T-helper 22 cell (primary cell): ENCODE data around the gene ASPHD2.

Source experiments
- DNase-seq: peaks from one replicate; pipeline ENCODE4 v3.0.0-alpha.2; 2020; ENCODE audit warnings: low read depth

The ASPHD2 gene

GRCh38 chr22:26446808-26447515, 17.9 kb downstream of the ASPHD2 start:
- DNase-seq, result no peak

GRCh38 chr22:26447584-26448329, 18.7 kb downstream of the ASPHD2 start:
- no peak for DNase-seq

- DNase-seq, result no peak
Observed at GRCh38 chr22:26448334-26448733, 19.3 kb downstream of the ASPHD2 start.

- DNase-seq, result no peak
Observed at GRCh38 chr22:26448941-26449340, 19.9 kb downstream of the ASPHD2 start.

- no peak for DNase-seq
Observed at GRCh38 chr22:26450453-26451185, 21.6 kb downstream of the ASPHD2 start.

- DNase-seq, result no peak
Observed at GRCh38 chr22:26452236-26453016, 23.4 kb downstream of the ASPHD2 start.

GRCh38 chr22:26453216-26453615, 24.2 kb downstream of the ASPHD2 start:
- no peak for DNase-seq

GRCh38 chr22:26453812-26454500, 24.9 kb downstream of the ASPHD2 start:
- no peak for DNase-seq

GRCh38 chr22:26457661-26458272, 28.7 kb downstream of the ASPHD2 start:
- no peak for DNase-seq

GRCh38 chr22:26460202-26460601, 31.1 kb downstream of the ASPHD2 start:
- no peak for DNase-seq

- DNase-seq, result no peak
Observed at GRCh38 chr22:26461188-26461810, 32.2 kb downstream of the ASPHD2 start.

GRCh38 chr22:26462051-26462450, 33.0 kb downstream of the ASPHD2 start:
- no peak for DNase-seq

GRCh38 chr22:26462641-26463040, 33.6 kb downstream of the ASPHD2 start:
- DNase-seq, result no peak

- DNase-seq, result no peak
Observed at GRCh38 chr22:26463101-26463661, 34.1 kb downstream of the ASPHD2 start.

- DNase-seq, result no peak
Observed at GRCh38 chr22:26463688-26464087, 34.6 kb downstream of the ASPHD2 start.

- no peak for DNase-seq
Observed at GRCh38 chr22:26464312-26464711, 35.3 kb downstream of the ASPHD2 start.

GRCh38 chr22:26466196-26466595, 37.1 kb downstream of the ASPHD2 start:
- no peak for DNase-seq

GRCh38 chr22:26470807-26471206, 41.7 kb downstream of the ASPHD2 start:
- DNase-seq, result no peak

- DNase-seq, result no peak
Observed at GRCh38 chr22:26471522-26471921, 42.5 kb downstream of the ASPHD2 start.

GRCh38 chr22:26474682-26475081, 45.6 kb downstream of the ASPHD2 start:
- no peak for DNase-seq
